Measurements from ENCODE around the gene PPP1R1C. TPM values are rescaled to one million over a fixed set of nuclear protein-coding genes. Genes with fewer than 3 reads are reported as not detected.

PPP1R1C gene
- total and polyA plus RNA-seq, 10 donors = 0.24 to 0.48 (median 0.32) TPM; not detected in 5

DNA sequence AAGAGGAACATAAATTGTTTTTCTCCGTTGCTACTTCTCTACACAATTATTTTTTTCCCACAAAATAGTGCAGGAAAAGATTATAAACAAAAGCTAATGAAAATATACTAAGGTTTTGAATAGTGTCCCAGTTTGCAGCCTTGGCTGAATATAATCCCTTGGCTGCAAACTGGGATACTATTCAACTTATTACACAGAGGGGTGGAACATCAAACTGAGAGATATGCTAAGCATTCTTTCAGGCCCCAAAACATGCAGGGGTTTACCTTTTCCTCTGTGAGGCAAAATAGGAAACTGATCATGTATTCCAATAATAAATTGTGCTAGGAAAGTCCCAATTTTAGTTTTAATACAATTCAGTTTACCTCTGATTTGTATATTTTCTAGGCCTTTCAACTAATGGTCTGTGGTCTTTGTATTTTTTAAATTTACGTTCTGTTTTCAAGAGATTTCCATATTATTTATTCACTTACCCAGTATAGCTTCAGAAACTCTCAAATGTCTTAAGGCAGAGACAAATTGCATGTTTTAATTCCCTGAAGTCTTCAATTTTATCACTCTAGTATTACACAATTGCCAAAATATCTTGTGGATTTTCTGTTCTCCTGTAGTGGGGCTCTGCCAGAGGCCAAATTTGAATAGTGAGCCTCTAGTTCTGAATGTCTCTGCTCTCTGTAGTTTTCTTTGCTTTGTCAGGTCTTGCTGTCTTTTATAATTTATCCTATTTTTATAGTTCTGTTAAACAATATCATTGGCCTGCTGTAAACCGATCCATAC, 63.9 kb downstream of the PPP1R1C start:
- WGBS, 5 donors = 67 to 74% (median 70%) methylated on average over 3 of the region's 3 CpGs
- Histone ChIP-seq H3K9me3 (no peaks in the 10 kb centered on the region), H3K36me3 (no peaks in the 10 kb centered on the region), H3K27me3 (replicated peaks in 1 of 7) (no peaks in the 10 kb centered on the region), H3K4me3 (no peak overlapping the region), H3K27ac (no peak overlapping the region), H3K4me1 (no peaks in the 10 kb centered on the region)
- TF ChIP-seq, protein P1, sequence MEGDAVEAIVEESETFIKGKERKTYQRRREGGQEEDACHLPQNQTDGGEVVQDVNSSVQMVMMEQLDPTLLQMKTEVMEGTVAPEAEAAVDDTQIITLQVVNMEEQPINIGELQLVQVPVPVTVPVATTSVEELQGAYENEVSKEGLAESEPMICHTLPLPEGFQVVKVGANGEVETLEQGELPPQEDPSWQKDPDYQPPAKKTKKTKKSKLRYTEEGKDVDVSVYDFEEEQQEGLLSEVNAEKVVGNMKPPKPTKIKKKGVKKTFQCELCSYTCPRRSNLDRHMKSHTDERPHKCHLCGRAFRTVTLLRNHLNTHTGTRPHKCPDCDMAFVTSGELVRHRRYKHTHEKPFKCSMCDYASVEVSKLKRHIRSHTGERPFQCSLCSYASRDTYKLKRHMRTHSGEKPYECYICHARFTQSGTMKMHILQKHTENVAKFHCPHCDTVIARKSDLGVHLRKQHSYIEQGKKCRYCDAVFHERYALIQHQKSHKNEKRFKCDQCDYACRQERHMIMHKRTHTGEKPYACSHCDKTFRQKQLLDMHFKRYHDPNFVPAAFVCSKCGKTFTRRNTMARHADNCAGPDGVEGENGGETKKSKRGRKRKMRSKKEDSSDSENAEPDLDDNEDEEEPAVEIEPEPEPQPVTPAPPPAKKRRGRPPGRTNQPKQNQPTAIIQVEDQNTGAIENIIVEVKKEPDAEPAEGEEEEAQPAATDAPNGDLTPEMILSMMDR (IDR thresholded peaks at IDR 0.05 in 8 of 11, conservative IDR thresholded peaks at IDR 0.05 in 3 of 11) = no peak
- no peak for TF ChIP-seq POLR2AphosphoS5 (IDR thresholded peaks at IDR 0.05)
- TF ChIP-seq POLR2A (IDR thresholded peaks at IDR 0.05) = no peak
- intact Hi-C loops (cut with DNase I; ENCODE audit: low total_unique reads) = no loop called here
- no peak for DNase-seq

DNA sequence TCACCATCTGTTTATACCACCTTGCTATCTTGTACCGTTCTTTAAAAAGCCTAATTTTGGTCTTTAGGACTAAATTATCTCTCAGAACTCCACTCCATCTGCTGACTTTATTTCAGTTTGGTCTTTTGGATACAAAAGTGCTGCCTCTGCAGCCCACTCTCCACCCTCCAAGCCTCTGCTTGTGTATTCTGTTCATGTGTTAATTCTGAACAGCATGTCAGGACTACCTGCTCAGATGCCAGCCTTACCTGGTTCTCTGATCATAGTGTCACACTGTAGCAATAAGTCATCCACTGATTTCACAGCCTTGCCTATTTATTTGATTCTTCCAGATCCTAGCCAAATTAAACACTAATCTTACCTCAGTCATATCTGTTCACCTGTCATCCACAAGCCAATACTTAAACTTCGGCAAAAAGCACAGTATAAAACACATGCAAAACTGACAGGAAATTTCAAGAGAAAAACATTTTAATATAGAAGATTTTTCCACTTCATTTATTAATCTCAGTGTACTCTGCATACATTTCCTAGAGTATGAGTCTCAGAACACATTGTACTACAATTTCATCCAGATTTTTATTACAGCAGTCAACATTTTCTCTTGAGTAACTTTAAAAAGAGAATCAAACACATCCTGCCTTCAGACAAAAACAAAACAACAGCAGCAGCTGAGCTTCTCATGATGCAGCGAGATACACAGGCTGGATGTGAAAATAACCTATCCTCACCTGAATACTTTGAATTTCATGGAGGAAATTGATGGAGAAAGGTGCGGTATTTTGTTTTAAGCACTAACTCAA, 64.9 kb downstream of the PPP1R1C start:
- no peak for DNase-seq
- Histone ChIP-seq H3K36me3 (no peaks in the 10 kb centered on the region), H3K27ac (no peak overlapping the region), H3K27me3 (replicated peaks in 1 of 7) (no peaks in the 10 kb centered on the region), H3K4me1 (no peaks in the 10 kb centered on the region), H3K9me3 (no peaks in the 10 kb centered on the region), H3K4me3 (no peak overlapping the region)
- intact Hi-C loops (cut with DNase I; ENCODE audit: low total_unique reads) = no loop called here
- 86 to 92% (median 88%) methylated on average over 4 of the region's 4 CpGs for whole genome bisulfite sequencing, 5 donors
- no peak for TF ChIP-seq POLR2A (IDR thresholded peaks at IDR 0.05)
- TF ChIP-seq, protein P1 (IDR thresholded peaks at IDR 0.05 in 8 of 11, conservative IDR thresholded peaks at IDR 0.05 in 3 of 11) = no peak
- no peak for TF ChIP-seq POLR2AphosphoS5 (IDR thresholded peaks at IDR 0.05)

DNA sequence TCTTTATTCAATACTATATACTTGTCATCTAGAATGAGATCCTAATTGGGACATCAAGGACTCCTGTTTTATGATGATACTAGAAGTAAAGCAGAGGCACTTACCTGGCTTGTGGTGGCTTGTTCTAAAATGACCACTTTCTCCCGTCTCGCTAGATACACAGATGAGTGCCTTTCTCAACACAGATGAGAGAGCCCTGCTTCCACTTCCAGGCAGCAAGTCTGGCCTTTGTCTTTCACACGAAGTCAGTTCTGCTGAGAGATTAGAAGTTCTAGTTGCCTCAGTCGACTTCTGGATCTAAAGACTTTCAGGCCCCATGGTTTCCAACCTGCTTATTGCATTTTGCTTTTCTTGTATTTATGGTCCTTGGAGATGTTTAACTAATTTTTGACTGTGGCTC, 70.3 kb downstream of the PPP1R1C start:
- H3K4me3 ChIP-seq = no peak overlapping the region
- intact Hi-C loops (cut with DNase I; ENCODE audit: low total_unique reads) = no loop called here
- 83 to 96% (median 89%) methylated on average over 4 of the region's 4 CpGs for WGBS, 5 donors
- H3K4me1 ChIP-seq = no peaks in the 10 kb centered on the region
- H3K36me3 ChIP-seq = no peaks in the 10 kb centered on the region
- H3K9me3 ChIP-seq = no peaks in the 10 kb centered on the region
- no peak for DNase-seq
- TF ChIP-seq POLR2AphosphoS5 (IDR thresholded peaks at IDR 0.05) (no peak), POLR2A (IDR thresholded peaks at IDR 0.05) (no peak)
- TF ChIP-seq, protein P1 (IDR thresholded peaks at IDR 0.05 in 8 of 11, conservative IDR thresholded peaks at IDR 0.05 in 3 of 11) = no peak
- H3K27me3 ChIP-seq (replicated peaks in 1 of 7) = no peaks in the 10 kb centered on the region
- H3K27ac ChIP-seq = no peak overlapping the region

DNA sequence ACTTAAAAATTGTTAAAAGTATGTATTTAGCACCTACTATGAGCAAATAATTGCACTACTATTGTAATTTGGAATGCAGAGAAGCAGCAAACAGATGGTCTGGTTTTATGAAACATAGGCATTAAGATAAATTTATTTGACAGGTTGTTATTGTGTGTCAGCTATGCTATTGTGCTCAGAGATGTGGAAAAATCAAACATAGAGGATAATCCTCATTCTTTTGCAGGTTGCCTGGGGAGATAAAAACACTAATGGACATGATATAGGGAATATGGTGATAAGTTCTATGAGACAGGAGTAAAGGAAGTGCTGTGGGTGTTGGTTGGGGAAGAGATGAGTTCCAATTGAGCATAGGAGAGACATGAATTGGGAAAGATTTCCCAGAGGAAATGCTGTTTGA, 71.3 kb downstream of the PPP1R1C start:
- Histone ChIP-seq H3K4me3 (no peak overlapping the region), H3K27me3 (replicated peaks in 1 of 7) (no peaks in the 10 kb centered on the region), H3K9me3 (no peaks in the 10 kb centered on the region), H3K4me1 (no peaks in the 10 kb centered on the region), H3K27ac (no peak overlapping the region), H3K36me3 (no peaks in the 10 kb centered on the region)
- TF ChIP-seq POLR2AphosphoS5 (IDR thresholded peaks at IDR 0.05) (no peak), POLR2A (IDR thresholded peaks at IDR 0.05) (no peak)
- TF ChIP-seq, protein P1 (IDR thresholded peaks at IDR 0.05 in 8 of 11, conservative IDR thresholded peaks at IDR 0.05 in 3 of 11) = no peak
- no peak for DNase-seq
- intact Hi-C loops (cut with DNase I; ENCODE audit: low total_unique reads) = no loop called here

Measured in spleen (tissue), 11 donors.